Thyroid gland (tissue), 4 donors: Measurements from ENCODE around the gene FAM9A. TPM values are rescaled to one million over a fixed set of nuclear protein-coding genes. Genes with fewer than 3 reads are reported as not detected.

Experiments used
- DNase-seq, 2 donors: peaks; one replicate each; pipeline ENCODE4 v3.0.0-alpha.2; 2019
- H3K27ac ChIP-seq, 3 donors: fragments of 200-600 bp; sonication (generic); 1 replicate in 2 of 3; 2 replicates in 1 of 3; pipeline ENCODE4 v1.5.1; 2016 to 2019; ENCODE audit warnings: mild to moderate bottlenecking in 1 of 3, moderate library complexity in 1 of 3
- H3K27me3 ChIP-seq: fragments of 200-600 bp; sonication (generic); one replicate; pipeline ENCODE4 v1.5.1; 2019
- H3K36me3 ChIP-seq, 2 donors: fragments of 200-600 bp; sonication (generic); one replicate each; pipeline ENCODE4 v1.5.1; 2016 to 2019
- H3K4me1 ChIP-seq, 2 donors: fragments of 200-600 bp; sonication (generic); one replicate each; pipeline ENCODE4 v1.5.1; 2017 to 2019
- H3K4me3 ChIP-seq, 3 donors: fragments of 200-600 bp; sonication (generic); replicated peaks in 1 of 3; 1 replicate in 2 of 3; 2 replicates in 1 of 3; pipeline ENCODE4 v1.5.1; 2016; ENCODE audit warnings: mild to moderate bottlenecking in 1 of 3
- H3K9me3 ChIP-seq: fragments of 200-600 bp; sonication (generic); one replicate; pipeline ENCODE4 v1.5.1; 2017
- POLR2A ChIP-seq, 2 donors: fragments of 450-650 bp; IDR thresholded peaks; one replicate each; pipeline ENCODE4 v1.6.1; 2017; ENCODE audit warnings: antibody characterized with exemption in 2 of 2, mild to moderate bottlenecking in 2 of 2, moderate library complexity in 1 of 2
- WGBS, 2 donors: methylation state at CpG; one replicate each; pipeline ENCODE4 v1.1.5; 2017; 5-methylcytosine and 5-hydroxymethylcytosine counted together
- intact Hi-C: fragments of 100-400 bp; cut with DNase I; formaldehyde crosslinking; loops from one replicate; pipeline ENCODE4 v1.15.1; 2023
- total RNA-seq, 4 donors: library from RNA; depleted of rRNA; stranded (reverse); fragments of >200 nt; gene quantifications; one replicate each; pipeline ENCODE4 v1.2.3, GENCODE V29; 2016
- TF ChIP-seq, protein P1 (sequence below), 6 experiments: fragments of 200-600 bp in 3 of 6; fragments of 450-650 bp in 3 of 6; sonication (generic) in 3 of 6; IDR thresholded peaks; one replicate each; pipeline ENCODE4 v1.5.1; 2016 to 2019; ENCODE audit warnings: antibody characterized with exemption in 6 of 6, mild to moderate bottlenecking in 2 of 6, inconsistent platforms in 1 of 6, moderate library complexity in 1 of 6

FAM9A gene
- total RNA-seq, 4 donors from 2014 or later, result not detected

DNA sequence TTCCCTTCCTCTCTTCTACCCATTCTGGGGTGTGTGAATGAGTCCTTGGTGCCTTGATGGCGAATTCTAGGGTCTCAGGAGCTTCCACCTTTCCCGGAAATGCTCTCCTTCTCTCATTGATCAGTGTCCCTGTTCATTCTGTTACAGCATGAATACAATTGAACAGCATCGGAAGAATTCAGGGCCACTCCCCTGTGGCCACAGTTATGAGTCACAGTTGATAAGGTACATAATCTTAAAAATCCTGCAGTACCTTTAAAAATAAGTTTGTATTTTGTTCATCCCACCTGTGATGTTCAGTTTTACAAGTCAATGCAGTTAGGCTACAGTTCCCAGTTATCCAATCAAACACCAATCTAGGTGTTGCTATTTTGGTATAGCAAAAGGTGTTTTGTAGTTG, 47.3 kb upstream of the FAM9A start:
- Histone ChIP-seq H3K36me3 (no peaks in the 10 kb centered on the region), H3K4me3 (no peak overlapping the region), H3K9me3 (no peaks in the 10 kb centered on the region), H3K27me3 (no peaks in the 10 kb centered on the region), H3K27ac (no peak overlapping the region), H3K4me1 (no peaks in the 10 kb centered on the region)
- no peak for DNase-seq
- WGBS, 2 donors, result 80 to 91% methylated on average over 3 of the region's 3 CpGs
- intact Hi-C loops, result no loop called here
- TF ChIP-seq, protein P1, sequence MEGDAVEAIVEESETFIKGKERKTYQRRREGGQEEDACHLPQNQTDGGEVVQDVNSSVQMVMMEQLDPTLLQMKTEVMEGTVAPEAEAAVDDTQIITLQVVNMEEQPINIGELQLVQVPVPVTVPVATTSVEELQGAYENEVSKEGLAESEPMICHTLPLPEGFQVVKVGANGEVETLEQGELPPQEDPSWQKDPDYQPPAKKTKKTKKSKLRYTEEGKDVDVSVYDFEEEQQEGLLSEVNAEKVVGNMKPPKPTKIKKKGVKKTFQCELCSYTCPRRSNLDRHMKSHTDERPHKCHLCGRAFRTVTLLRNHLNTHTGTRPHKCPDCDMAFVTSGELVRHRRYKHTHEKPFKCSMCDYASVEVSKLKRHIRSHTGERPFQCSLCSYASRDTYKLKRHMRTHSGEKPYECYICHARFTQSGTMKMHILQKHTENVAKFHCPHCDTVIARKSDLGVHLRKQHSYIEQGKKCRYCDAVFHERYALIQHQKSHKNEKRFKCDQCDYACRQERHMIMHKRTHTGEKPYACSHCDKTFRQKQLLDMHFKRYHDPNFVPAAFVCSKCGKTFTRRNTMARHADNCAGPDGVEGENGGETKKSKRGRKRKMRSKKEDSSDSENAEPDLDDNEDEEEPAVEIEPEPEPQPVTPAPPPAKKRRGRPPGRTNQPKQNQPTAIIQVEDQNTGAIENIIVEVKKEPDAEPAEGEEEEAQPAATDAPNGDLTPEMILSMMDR (IDR thresholded peaks at IDR 0.05), result no peak
- no peak for TF ChIP-seq POLR2A (IDR thresholded peaks at IDR 0.05)

DNA sequence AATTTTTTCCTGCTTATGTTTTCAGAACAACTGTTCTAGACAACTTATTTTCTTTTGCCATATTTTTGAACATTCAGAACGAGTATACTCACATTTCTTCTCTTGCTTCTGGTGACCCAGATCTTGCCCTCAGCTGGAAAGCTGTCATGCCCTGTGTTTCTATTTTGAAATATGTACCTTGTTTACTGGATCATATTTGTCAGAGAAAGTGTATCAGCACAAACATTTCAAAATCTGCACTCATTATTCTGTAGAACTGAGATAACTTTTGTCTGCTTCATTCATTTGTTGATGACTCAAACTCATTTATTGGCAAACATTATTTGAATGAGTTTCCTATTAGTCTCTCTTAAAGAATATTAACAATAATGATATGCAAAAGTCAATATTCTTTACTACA, 46.2 kb upstream of the FAM9A start:
- H3K4me1 ChIP-seq, result no peaks in the 10 kb centered on the region
- no peaks in the 10 kb centered on the region for H3K9me3 ChIP-seq
- no peak overlapping the region for H3K4me3 ChIP-seq
- TF ChIP-seq, protein P1 (IDR thresholded peaks at IDR 0.05), result no peak
- no peak for TF ChIP-seq POLR2A (IDR thresholded peaks at IDR 0.05)
- H3K27me3 ChIP-seq, result no peaks in the 10 kb centered on the region
- intact Hi-C loops, result no loop called here
- no peaks in the 10 kb centered on the region for H3K36me3 ChIP-seq
- no peak overlapping the region for H3K27ac ChIP-seq
- 41 to 77% methylated on average over 1 of the region's 1 CpG for WGBS, 2 donors
- DNase-seq, result no peak

DNA sequence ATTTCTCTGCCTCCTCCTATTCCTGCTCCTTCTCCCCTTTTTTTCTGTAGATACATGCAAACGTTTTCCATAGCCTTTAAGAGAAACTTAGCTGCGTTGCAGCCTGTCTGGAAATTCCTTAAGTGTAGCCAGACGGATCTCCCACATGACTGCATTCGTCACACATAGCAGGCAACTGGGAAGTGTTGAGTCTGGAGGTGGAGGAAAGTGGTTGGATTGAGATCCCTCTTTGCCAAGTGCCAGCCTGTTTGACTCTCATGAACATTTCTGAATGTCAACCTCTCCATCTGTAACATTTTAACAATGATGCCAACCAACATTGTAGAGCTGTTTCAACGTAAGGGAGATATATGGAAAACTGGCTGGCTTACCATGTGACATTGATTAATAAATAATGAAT, 45.1 kb upstream of the FAM9A start:
- H3K4me1 ChIP-seq, result no peaks in the 10 kb centered on the region
- 28 to 42% methylated on average over 5 of the region's 5 CpGs for WGBS, 2 donors
- H3K27me3 ChIP-seq, result no peaks in the 10 kb centered on the region
- intact Hi-C loops, result no loop called here
- H3K9me3 ChIP-seq, result no peaks in the 10 kb centered on the region
- no peak overlapping the region for H3K4me3 ChIP-seq
- DNase-seq, result peak; percentile 45
- TF ChIP-seq, protein P1 (IDR thresholded peaks at IDR 0.05), result no peak
- TF ChIP-seq POLR2A (IDR thresholded peaks at IDR 0.05), result no peak
- H3K36me3 ChIP-seq, result no peaks in the 10 kb centered on the region
- H3K27ac ChIP-seq, result no peak overlapping the region

DNA sequence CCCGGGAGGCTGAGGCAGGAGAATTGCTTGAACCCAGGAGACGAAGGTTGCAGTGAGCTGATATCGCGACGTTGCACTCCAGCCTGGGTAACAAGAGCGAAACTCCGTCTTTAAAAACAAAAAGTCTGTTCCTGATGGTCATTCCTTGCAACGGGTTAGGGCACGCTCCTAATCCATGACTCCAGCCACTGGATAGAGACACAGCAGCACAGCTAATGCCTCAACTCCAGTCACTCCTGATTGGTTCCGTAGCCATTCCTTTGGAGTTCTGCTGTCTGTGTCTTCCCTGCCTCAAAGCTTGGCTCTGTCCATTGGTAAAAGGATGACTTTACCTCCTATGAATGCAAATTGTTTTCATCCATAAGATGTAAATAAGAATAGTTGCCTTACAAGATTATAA, 44.3 kb upstream of the FAM9A start:
- TF ChIP-seq, protein P1 (IDR thresholded peaks at IDR 0.05), result no peak
- no peak for TF ChIP-seq POLR2A (IDR thresholded peaks at IDR 0.05)
- intact Hi-C loops, result no loop called here
- DNase-seq, result no peak
- Histone ChIP-seq H3K4me3 (no peak overlapping the region), H3K27me3 (no peaks in the 10 kb centered on the region), H3K27ac (no peak overlapping the region), H3K9me3 (no peaks in the 10 kb centered on the region), H3K4me1 (no peaks in the 10 kb centered on the region), H3K36me3 (no peaks in the 10 kb centered on the region)
- WGBS, 2 donors, result 89 to 97% methylated on average over 6 to 7 of the region's 10 CpGs

DNA sequence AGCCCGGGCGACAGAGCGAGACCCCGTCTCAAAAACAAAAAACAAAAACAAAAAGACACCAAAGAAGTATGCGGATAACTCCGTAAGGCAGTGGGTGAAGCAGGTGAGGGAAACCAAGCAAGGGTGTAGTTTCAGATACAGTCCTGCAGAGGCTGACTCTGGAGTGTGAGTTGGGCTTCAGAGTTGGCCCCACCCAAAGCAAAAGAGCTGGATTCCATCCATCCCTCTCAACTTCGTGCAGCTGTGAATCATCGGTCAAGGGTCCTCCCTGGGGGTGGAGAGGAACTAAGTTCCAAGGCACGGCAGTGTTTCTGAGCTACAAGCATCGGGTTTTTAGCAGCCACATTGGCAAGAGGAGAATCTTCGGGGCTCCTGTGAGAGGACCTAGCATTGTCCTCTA, 43.9 kb upstream of the FAM9A start:
- TF ChIP-seq, protein P1 (IDR thresholded peaks at IDR 0.05), result no peak
- TF ChIP-seq POLR2A (IDR thresholded peaks at IDR 0.05), result no peak
- no peaks in the 10 kb centered on the region for H3K27me3 ChIP-seq
- DNase-seq, result peak in 1 of 2 donors; percentile 10
- H3K4me3 ChIP-seq, result no peak overlapping the region
- no peaks in the 10 kb centered on the region for H3K4me1 ChIP-seq
- H3K27ac ChIP-seq, result no peak overlapping the region
- WGBS, 2 donors, result 78 to 79% methylated on average over 9 to 11 of the region's 11 CpGs
- no peaks in the 10 kb centered on the region for H3K36me3 ChIP-seq
- H3K9me3 ChIP-seq, result no peaks in the 10 kb centered on the region
- intact Hi-C loops, result no loop called here
